ENCODE measurements around the gene PDGFRB.

The PDGFRB gene

DNA sequence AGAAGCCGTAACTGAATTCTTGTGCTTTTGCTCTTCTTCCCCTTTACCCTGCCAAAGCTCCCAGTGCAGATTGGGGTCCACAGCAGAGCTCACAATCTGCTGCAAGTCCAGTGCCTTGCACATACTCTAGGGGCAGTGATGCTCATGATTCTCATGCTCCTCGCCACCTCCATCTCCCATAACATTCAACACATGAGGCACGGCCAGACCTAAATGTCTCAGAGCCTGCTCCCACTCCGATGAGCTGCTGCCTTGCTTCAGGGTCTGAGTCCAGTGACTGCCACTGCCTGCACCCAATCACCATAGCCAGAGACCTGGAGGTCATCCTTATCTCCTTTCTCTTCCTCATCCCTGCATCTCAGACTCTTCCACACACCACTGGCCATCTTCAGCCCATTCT is 79.8 kb downstream of the PDGFRB start:
- TF ChIP-seq GABPA (IDR thresholded peaks at IDR 0.05; ENCODE audit: low read depth) (no peak), SPI1 (IDR thresholded peaks at IDR 0.05; ENCODE audit: borderline replicate concordance, low read depth) (no peak), POLR2AphosphoS5 (IDR thresholded peaks at IDR 0.05; ENCODE audit: low read depth) (no peak)
- TF ChIP-seq, protein P1, sequence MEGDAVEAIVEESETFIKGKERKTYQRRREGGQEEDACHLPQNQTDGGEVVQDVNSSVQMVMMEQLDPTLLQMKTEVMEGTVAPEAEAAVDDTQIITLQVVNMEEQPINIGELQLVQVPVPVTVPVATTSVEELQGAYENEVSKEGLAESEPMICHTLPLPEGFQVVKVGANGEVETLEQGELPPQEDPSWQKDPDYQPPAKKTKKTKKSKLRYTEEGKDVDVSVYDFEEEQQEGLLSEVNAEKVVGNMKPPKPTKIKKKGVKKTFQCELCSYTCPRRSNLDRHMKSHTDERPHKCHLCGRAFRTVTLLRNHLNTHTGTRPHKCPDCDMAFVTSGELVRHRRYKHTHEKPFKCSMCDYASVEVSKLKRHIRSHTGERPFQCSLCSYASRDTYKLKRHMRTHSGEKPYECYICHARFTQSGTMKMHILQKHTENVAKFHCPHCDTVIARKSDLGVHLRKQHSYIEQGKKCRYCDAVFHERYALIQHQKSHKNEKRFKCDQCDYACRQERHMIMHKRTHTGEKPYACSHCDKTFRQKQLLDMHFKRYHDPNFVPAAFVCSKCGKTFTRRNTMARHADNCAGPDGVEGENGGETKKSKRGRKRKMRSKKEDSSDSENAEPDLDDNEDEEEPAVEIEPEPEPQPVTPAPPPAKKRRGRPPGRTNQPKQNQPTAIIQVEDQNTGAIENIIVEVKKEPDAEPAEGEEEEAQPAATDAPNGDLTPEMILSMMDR (IDR thresholded peaks at IDR 0.05; ENCODE audit: insufficient read depth, low read length): no peak
- TF ChIP-seq, protein P2, sequence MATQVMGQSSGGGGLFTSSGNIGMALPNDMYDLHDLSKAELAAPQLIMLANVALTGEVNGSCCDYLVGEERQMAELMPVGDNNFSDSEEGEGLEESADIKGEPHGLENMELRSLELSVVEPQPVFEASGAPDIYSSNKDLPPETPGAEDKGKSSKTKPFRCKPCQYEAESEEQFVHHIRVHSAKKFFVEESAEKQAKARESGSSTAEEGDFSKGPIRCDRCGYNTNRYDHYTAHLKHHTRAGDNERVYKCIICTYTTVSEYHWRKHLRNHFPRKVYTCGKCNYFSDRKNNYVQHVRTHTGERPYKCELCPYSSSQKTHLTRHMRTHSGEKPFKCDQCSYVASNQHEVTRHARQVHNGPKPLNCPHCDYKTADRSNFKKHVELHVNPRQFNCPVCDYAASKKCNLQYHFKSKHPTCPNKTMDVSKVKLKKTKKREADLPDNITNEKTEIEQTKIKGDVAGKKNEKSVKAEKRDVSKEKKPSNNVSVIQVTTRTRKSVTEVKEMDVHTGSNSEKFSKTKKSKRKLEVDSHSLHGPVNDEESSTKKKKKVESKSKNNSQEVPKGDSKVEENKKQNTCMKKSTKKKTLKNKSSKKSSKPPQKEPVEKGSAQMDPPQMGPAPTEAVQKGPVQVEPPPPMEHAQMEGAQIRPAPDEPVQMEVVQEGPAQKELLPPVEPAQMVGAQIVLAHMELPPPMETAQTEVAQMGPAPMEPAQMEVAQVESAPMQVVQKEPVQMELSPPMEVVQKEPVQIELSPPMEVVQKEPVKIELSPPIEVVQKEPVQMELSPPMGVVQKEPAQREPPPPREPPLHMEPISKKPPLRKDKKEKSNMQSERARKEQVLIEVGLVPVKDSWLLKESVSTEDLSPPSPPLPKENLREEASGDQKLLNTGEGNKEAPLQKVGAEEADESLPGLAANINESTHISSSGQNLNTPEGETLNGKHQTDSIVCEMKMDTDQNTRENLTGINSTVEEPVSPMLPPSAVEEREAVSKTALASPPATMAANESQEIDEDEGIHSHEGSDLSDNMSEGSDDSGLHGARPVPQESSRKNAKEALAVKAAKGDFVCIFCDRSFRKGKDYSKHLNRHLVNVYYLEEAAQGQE (IDR thresholded peaks at IDR 0.05; ENCODE audit: insufficient replicate concordance, low read depth): no peak
- no peak overlapping the region for H3K27ac ChIP-seq (replicated peaks)
- no peak for DNase-seq (ENCODE audit: low read depth in 1 of 2, low spot score in 1 of 2)
- H3K4me3 ChIP-seq (replicated peaks; ENCODE audit: insufficient read depth, low read length): no peak overlapping the region
- H3K27me3 ChIP-seq (ENCODE audit: insufficient read depth, poor library complexity, severe bottlenecking): no peaks in the 10 kb centered on the region

DNA sequence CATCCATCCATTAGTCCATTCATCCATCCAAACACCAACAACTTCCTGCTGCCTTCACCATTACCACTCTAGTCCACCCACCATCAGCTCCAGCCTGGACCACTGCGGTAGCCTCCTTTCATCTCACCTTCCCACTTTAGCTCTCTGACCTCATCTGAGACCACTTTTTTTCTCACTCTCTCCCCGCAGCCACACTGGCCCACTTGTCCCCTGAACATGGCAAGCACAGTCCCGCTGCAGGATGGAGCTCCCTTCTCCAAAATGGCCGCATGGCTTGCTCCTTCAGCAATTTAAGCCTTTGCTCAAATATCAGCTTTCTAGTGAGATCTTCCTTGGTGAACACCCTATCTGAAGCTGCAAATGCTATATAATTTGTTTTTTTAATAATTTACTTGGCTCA is 80.4 kb downstream of the PDGFRB start:
- H3K27me3 ChIP-seq (ENCODE audit: insufficient read depth, poor library complexity, severe bottlenecking): no peaks in the 10 kb centered on the region
- no peak for DNase-seq (ENCODE audit: low read depth in 1 of 2, low spot score in 1 of 2)
- no peak overlapping the region for H3K4me3 ChIP-seq (replicated peaks; ENCODE audit: insufficient read depth, low read length)
- TF ChIP-seq POLR2AphosphoS5 (IDR thresholded peaks at IDR 0.05; ENCODE audit: low read depth): no peak
- TF ChIP-seq SPI1 (IDR thresholded peaks at IDR 0.05; ENCODE audit: borderline replicate concordance, low read depth): no peak
- TF ChIP-seq, protein P2 (IDR thresholded peaks at IDR 0.05; ENCODE audit: insufficient replicate concordance, low read depth): no peak
- no peak for TF ChIP-seq GABPA (IDR thresholded peaks at IDR 0.05; ENCODE audit: low read depth)
- TF ChIP-seq, protein P1 (IDR thresholded peaks at IDR 0.05; ENCODE audit: insufficient read depth, low read length): no peak
- H3K27ac ChIP-seq (replicated peaks): no peak overlapping the region

DNA sequence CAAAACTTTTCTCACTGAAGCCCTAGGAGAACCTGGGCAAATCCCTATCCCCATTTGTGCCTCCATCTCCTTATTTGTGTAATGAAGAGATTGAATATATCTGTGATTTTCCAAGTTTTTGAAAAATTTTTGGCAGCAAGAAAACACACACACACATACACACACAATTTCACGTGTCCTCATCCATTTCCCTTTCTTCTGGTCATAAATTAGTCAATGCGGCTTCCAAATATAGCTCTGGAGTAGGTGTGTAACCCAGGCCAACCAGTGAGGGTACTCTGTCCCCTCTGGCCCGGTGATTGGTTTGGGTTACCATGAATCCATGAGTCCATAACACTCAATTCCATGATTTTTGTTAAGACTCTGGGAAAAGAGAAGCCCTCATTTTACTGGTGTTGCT is 82.0 kb downstream of the PDGFRB start:
- no peak for DNase-seq (ENCODE audit: low read depth in 1 of 2, low spot score in 1 of 2)
- no peak for TF ChIP-seq GABPA (IDR thresholded peaks at IDR 0.05; ENCODE audit: low read depth)
- TF ChIP-seq, protein P2 (IDR thresholded peaks at IDR 0.05; ENCODE audit: insufficient replicate concordance, low read depth): no peak
- TF ChIP-seq POLR2AphosphoS5 (IDR thresholded peaks at IDR 0.05; ENCODE audit: low read depth): no peak
- TF ChIP-seq SPI1 (IDR thresholded peaks at IDR 0.05; ENCODE audit: borderline replicate concordance, low read depth): no peak
- TF ChIP-seq, protein P1 (IDR thresholded peaks at IDR 0.05; ENCODE audit: insufficient read depth, low read length): no peak
- Histone ChIP-seq H3K27ac (replicated peaks) (no peak overlapping the region), H3K27me3 (ENCODE audit: insufficient read depth, poor library complexity, severe bottlenecking) (no peaks in the 10 kb centered on the region), H3K4me3 (replicated peaks; ENCODE audit: insufficient read depth, low read length) (no peak overlapping the region)

All from HL-60 (cell line).